HUDEP-2 (cell line): ENCODE data around the gene PFDN5.
"Not testable (repeated sequence)": the region's sequence is repeated elsewhere in the genome, so short reads cannot be mapped to it uniquely, and the experiment has no call there.

ENCODE experiments used
- DNase-seq, 76 experiments: peaks; one replicate each; lab custom pipeline; 2025; ENCODE audit not compliant: unreplicated experiment in 76 of 76; lab: John Stamatoyannopoulos, UW

The PFDN5 gene

GRCh38 chr12:53279888-53280498 is 15.3 kb upstream of the PFDN5 start:
- DNase-seq = no peak

GRCh38 chr12:53286448-53286847 is 8.9 kb upstream of the PFDN5 start:
- no peak for DNase-seq

GRCh38 chr12:53287741-53288216 is 7.6 kb upstream of the PFDN5 start:
- peak in 50 of 76 experiments; percentile 3 to 62 (median 32) for DNase-seq

GRCh38 chr12:53288322-53288721 is 7.0 kb upstream of the PFDN5 start:
- no peak for DNase-seq

GRCh38 chr12:53289891-53290290 is 5.5 kb upstream of the PFDN5 start:
- no peak for DNase-seq

- no peak for DNase-seq
Observed at GRCh38 chr12:53290661-53291060, 4.7 kb upstream of the PFDN5 start.

- no peak for DNase-seq
Observed at GRCh38 chr12:53292426-53292825, 2.9 kb upstream of the PFDN5 start.

GRCh38 chr12:53295891-53296219 is 513 bp downstream of the PFDN5 start:
- DNase-seq = no peak

- not testable (repeated sequence) for DNase-seq
Observed at GRCh38 chr12:53297106-53297505, 1.8 kb downstream of the PFDN5 start.

- no peak for DNase-seq
Observed at GRCh38 chr12:53298164-53298563, 2.8 kb downstream of the PFDN5 start.

GRCh38 chr12:53299101-53299453 is 3.7 kb downstream of the PFDN5 start:
- peak in 37 of 76 experiments; percentile 3 to 80 (median 45) for DNase-seq

- peak in 74 of 76 experiments; percentile 42 to 88 (median 79) for DNase-seq
Observed at GRCh38 chr12:53299454-53300180, 4.3 kb downstream of the PFDN5 start, which contains the start of gene MYG1. TSS of gene MYG1 (plus strand) at chr12:53299695. CDS start at chr12:53299738, 43 bp downstream.

GRCh38 chr12:53300187-53300586 is 4.8 kb downstream of the PFDN5 start:
- peak in 1 of 76 experiments; percentile 7 for DNase-seq

GRCh38 chr12:53302903-53303302 is 7.6 kb downstream of the PFDN5 start:
- no peak for DNase-seq

- DNase-seq = no peak
Observed at GRCh38 chr12:53306826-53307225, 11.5 kb downstream of the PFDN5 start.

- DNase-seq = no peak
Observed at GRCh38 chr12:53308276-53308675, 12.9 kb downstream of the PFDN5 start.

GRCh38 chr12:53313996-53314395 is 18.7 kb downstream of the PFDN5 start:
- no peak for DNase-seq

GRCh38 chr12:53320352-53321195 is 25.2 kb downstream of the PFDN5 start:
- DNase-seq = no peak

- peak in 46 of 76 experiments; percentile 5 to 69 (median 33) for DNase-seq
Observed at GRCh38 chr12:53324113-53324778, 28.9 kb downstream of the PFDN5 start.

GRCh38 chr12:53324779-53325510 is 29.6 kb downstream of the PFDN5 start:
- peak in 75 of 76 experiments; percentile 38 to 93 (median 87) for DNase-seq
